GM13976 (cell line): ENCODE measurements around the gene VDAC1.
"Not testable (repeated sequence)": the region's sequence is repeated elsewhere in the genome, so short reads cannot be mapped to it uniquely, and the experiment has no call there.

ENCODE experiments used
- DNase-seq: peaks from one replicate; pipeline ENCODE4 v3.0.0; 2012; ENCODE audit warnings: low spot score
- CTCF ChIP-seq: IDR thresholded peaks from 2 replicates; pipeline ENCODE4 v1.5.1; 2012; ENCODE audit warnings: borderline replicate concordance, mild to moderate bottlenecking; ENCODE audit not compliant: insufficient read depth; ENCODE audit errors: extremely low read depth, missing control alignments, control extremely low read depth
- in situ Hi-C: fragments of 300-500 bp; cut with MboI; formaldehyde crosslinking; loops from one replicate; pipeline ENCODE4 v1.12.0; 2022; ENCODE audit warnings: low sequenced_read_pairs, mixed read lengths, inconsistent platforms; ENCODE audit not compliant: unreplicated experiment

The VDAC1 gene

GRCh38 chr5:133943475-133943817, 61.3 kb downstream of the VDAC1 start:
- no peak for TF ChIP-seq CTCF
- in situ Hi-C loops: no loop called here
- DNase-seq: no peak

- DNase-seq: no peak
- TF ChIP-seq CTCF: no peak
- in situ Hi-C loops: no loop called here
Observed at GRCh38 chr5:133942614-133943474, 61.9 kb downstream of the VDAC1 start.

GRCh38 chr5:133941456-133942196, 63.1 kb downstream of the VDAC1 start:
- in situ Hi-C loops: no loop called here

GRCh38 chr5:133939668-133940067, 65.1 kb downstream of the VDAC1 start:
- in situ Hi-C loops: no loop called here
- DNase-seq: no peak
- TF ChIP-seq CTCF: no peak

More at GRCh38 chr5:133941456-133942196, 63.1 kb downstream of the VDAC1 start:
- no peak for TF ChIP-seq CTCF
- DNase-seq: no peak

GRCh38 chr5:133938929-133939328, 65.8 kb downstream of the VDAC1 start:
- no peak for DNase-seq
- in situ Hi-C loops: no loop called here
- TF ChIP-seq CTCF: no peak

GRCh38 chr5:133938039-133938821, 66.5 kb downstream of the VDAC1 start:
- no peak for DNase-seq
- in situ Hi-C loops: no loop called here
- no peak for TF ChIP-seq CTCF

GRCh38 chr5:133937628-133938027, 67.1 kb downstream of the VDAC1 start:
- in situ Hi-C loops, DNase-seq: not testable (repeated sequence)
